ENCODE results near the gene ZBTB7B.

ZBTB7B gene

DNA sequence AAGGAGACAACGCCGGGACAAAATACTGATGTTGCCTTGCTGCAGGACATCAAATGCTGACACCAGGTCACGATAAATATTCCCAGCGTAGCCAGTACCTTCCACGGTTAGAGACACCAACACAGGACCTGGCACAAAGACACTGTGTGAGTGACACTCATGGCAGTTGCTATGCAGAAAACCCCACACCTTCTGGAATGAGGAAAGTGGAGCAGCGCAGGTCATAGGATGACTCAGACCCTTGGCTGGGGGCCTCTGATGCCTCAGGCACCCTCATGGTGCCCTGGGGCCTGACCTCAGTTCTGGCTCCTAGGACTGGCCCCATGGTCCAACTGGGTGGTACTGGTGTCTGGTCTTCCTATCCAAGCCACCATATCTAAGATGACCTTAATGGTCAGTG is 24.0 kb downstream of the ZBTB7B start:
- TF ChIP-seq, protein P1, sequence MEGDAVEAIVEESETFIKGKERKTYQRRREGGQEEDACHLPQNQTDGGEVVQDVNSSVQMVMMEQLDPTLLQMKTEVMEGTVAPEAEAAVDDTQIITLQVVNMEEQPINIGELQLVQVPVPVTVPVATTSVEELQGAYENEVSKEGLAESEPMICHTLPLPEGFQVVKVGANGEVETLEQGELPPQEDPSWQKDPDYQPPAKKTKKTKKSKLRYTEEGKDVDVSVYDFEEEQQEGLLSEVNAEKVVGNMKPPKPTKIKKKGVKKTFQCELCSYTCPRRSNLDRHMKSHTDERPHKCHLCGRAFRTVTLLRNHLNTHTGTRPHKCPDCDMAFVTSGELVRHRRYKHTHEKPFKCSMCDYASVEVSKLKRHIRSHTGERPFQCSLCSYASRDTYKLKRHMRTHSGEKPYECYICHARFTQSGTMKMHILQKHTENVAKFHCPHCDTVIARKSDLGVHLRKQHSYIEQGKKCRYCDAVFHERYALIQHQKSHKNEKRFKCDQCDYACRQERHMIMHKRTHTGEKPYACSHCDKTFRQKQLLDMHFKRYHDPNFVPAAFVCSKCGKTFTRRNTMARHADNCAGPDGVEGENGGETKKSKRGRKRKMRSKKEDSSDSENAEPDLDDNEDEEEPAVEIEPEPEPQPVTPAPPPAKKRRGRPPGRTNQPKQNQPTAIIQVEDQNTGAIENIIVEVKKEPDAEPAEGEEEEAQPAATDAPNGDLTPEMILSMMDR (IDR thresholded peaks at IDR 0.05; ENCODE audit: control insufficient read depth, extremely low read depth, insufficient read depth): no peak
- H3K4me3 ChIP-seq (ENCODE audit: low read depth, low read length): no peak overlapping the region
- DNase-seq (ENCODE audit: low read depth): no peak

DNA sequence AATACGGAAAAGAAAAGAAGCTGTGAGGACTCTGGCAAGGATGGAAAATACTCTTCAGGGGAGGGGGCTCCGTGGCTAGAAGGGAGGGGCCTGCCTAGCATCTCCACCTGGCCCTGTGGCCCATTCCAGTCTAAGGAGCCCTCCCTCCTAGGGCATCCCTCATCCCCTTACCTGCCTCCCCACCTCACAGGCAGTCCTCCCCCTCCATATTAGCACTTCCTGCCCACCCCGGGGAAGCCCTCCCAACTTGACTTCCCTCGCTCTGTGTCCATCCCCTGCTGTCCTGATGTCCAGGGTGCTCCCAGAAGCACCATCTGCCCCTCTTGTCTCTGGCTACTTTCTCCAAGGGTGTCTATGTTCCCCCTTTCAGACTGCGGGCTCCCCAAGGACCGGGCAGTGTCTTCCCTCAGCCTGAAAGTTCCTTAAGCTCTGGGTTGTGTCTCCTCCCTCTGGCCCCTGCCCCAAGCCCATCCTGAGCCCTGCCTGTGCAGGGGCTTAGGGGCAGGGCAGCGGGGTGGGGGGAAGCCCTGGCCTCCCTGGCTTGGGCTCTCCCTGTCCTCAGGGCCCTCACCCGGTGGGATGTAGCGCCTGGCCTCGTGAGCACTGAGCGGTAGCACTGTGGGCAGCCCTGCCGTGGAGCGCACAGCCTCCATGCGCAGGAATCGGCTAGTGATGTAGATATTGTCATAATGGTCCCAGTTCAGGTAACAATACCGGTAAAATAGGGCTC is 27.1 kb downstream of the ZBTB7B start:
- TF ChIP-seq, protein P1 (IDR thresholded peaks at IDR 0.05; ENCODE audit: control insufficient read depth, extremely low read depth, insufficient read depth): no peak
- no peak overlapping the region for H3K4me3 ChIP-seq (ENCODE audit: low read depth, low read length)

DNA sequence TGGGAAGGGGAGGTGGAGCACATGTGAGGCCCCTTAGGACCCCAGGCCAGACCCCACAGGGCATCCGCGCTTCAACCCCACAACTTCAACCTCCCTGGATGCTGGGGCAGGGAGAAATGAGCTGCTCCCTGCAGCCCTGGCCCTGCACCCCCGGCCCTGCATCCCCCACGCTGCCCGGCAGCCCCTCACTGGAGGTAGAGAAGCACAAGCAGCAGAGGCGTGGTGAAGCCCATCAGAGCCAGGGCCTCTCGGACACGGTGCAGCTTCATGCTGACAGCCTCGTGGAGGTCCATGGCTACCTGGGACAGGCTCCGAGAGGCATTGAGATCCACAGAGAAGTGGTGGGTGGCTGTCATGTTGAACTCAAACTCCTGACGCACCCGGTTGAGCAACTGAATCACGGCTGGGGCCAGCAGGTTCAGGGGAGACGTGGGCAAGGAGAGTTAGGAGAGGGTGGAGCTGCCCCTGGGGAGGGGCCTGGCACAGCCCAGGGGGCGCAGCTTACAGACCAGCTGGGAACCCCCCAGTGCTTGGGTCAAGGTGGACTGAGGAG is 27.7 kb downstream of the ZBTB7B start:
- no peak for DNase-seq (ENCODE audit: low read depth)
- TF ChIP-seq, protein P1 (IDR thresholded peaks at IDR 0.05; ENCODE audit: control insufficient read depth, extremely low read depth, insufficient read depth): no peak

More for the DNA sequence above, 27.1 kb downstream of the ZBTB7B start:
- DNase-seq (ENCODE audit: low read depth): no peak

DNA sequence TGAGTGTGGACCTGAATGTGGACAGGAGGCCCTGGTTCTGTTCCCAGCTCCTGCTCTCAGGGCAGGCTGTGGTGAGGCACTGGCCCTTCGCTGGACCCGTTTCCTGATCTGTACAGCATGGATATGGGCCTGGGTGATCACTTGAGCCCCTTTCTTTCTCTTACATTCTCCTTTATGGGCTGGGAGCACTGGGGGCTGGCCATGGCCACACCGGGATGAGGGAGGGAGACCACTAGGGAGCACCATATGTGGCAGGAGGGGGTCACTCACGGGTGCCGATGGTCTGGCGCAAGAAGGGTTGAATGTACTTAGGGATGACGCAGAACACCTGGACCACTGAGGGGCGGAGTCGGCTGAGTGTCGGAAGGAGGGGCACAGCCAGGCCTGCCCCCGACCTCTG is 28.3 kb downstream of the ZBTB7B start:
- no peak overlapping the region for H3K4me3 ChIP-seq (ENCODE audit: low read depth, low read length)
- TF ChIP-seq, protein P1 (IDR thresholded peaks at IDR 0.05; ENCODE audit: control insufficient read depth, extremely low read depth, insufficient read depth): no peak
- DNase-seq (ENCODE audit: low read depth): no peak

More for the DNA sequence above, 27.7 kb downstream of the ZBTB7B start:
- no peak overlapping the region for H3K4me3 ChIP-seq (ENCODE audit: low read depth, low read length)

DNA sequence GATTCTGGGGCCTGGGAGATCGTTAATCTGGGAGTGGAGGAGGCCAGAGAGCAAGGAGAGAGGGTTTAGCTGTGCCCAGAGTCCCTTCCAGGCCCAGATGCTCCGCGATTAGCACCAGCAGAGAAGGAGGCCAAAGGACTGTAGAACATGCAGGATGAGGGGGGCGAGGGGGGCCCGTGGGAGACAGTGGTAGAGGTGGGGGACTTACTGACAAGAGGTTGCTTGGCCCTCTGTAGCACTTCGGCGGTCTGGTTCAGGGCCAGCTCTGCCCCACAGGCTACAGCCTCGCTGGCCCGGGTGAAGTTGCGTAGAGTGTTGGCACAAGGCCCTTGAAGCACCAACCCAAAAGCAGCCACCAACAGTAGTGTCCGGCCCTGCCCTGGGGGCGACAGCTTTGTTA is 30.3 kb downstream of the ZBTB7B start:
- no peak overlapping the region for H3K4me3 ChIP-seq (ENCODE audit: low read depth, low read length)
- DNase-seq (ENCODE audit: low read depth): no peak
- TF ChIP-seq, protein P1 (IDR thresholded peaks at IDR 0.05; ENCODE audit: control insufficient read depth, extremely low read depth, insufficient read depth): no peak

DNA sequence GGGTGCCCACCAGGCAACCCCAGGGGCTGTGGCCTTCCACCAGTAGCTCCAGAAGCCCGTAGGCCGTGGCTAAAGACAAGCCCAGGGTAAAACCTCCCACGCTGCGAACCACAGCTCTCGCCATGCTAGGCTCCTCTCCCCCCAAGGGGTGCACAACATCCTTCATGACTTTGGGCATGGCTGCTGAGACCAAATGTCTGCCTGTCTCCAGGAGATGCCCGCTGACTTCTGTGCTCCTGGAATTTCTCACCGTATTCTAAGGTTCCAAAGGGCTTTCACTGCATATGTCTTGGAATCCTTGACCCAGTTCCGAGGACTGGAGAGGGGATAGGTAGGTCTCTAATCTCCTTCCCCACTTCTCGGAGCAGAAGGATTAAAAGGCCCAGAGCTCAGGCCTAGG is 30.9 kb downstream of the ZBTB7B start, which contains the start of the genes DCST1 and DCST2:
TSS of gene DCST1 (plus strand) at position 301 of the 400 bp plus-strand sequence. CDS start 213 bp downstream, outside the sequence.
TSS of gene DCST2 (minus strand) at position 258 of the 400 bp plus-strand sequence. CDS start at position 178, 80 bp downstream.
- no peak within 1 kb of the TSS for H3K4me3 ChIP-seq (ENCODE audit: low read depth, low read length)
- TF ChIP-seq, protein P1 (IDR thresholded peaks at IDR 0.05; ENCODE audit: control insufficient read depth, extremely low read depth, insufficient read depth): no peak
- DNase-seq (ENCODE audit: low read depth): no peak

Measured in LNCaP clone FGC (cell line).